ENCODE measurements around the gene MED26. TPM values are rescaled to one million over a fixed set of nuclear protein-coding genes. Genes with fewer than 3 reads are reported as not detected.

MED26 gene
- total RNA-seq, 1 experiment from 2014 or later = 11.4 TPM

DNA sequence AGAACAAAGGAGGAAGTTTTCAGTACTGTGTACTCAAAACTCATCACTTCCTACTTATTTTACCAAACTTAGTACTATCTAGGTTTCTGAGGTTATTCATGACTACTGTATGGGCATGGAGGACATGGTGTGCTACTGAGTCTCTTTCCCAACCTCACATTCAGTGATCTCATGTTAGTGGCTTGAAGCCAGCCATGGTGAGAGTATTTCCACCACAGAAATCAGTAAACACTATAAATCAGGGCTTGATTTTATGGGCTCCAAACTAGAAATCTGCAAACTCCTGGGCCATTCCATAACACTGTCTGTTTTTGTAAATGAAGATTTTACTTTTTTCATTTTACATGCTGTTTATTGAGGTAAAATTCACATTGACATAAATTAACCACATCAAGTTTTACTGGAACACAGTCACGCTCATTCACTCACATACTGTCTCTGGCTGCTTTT is 19.7 kb downstream of the MED26 start:
- H3K4me2 ChIP-seq (ENCODE audit: insufficient read depth, insufficient read length, low read length) = no peak overlapping the region
- no peak overlapping the region for H3K56ac ChIP-seq (ENCODE audit: insufficient read length, low read depth, low read length)
- peaks cover 11% of the 10 kb centered on the region for H3K79me1 ChIP-seq (ENCODE audit: insufficient read depth, low read depth, low read length, poor library complexity, severe bottlenecking)
- H3K23me2 ChIP-seq (ENCODE audit: insufficient read length, low read depth, low read length, poor library complexity, severe bottlenecking) = no peaks in the 10 kb centered on the region
- TF ChIP-seq, protein P1, sequence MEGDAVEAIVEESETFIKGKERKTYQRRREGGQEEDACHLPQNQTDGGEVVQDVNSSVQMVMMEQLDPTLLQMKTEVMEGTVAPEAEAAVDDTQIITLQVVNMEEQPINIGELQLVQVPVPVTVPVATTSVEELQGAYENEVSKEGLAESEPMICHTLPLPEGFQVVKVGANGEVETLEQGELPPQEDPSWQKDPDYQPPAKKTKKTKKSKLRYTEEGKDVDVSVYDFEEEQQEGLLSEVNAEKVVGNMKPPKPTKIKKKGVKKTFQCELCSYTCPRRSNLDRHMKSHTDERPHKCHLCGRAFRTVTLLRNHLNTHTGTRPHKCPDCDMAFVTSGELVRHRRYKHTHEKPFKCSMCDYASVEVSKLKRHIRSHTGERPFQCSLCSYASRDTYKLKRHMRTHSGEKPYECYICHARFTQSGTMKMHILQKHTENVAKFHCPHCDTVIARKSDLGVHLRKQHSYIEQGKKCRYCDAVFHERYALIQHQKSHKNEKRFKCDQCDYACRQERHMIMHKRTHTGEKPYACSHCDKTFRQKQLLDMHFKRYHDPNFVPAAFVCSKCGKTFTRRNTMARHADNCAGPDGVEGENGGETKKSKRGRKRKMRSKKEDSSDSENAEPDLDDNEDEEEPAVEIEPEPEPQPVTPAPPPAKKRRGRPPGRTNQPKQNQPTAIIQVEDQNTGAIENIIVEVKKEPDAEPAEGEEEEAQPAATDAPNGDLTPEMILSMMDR (conservative IDR thresholded peaks at IDR 0.05) = no peak
- H3K4me3 Mint-ChIP-seq = no peak overlapping the region
- no peak overlapping the region for H2BK5ac ChIP-seq (ENCODE audit: insufficient read length, low read length)
- H3K79me2 ChIP-seq (ENCODE audit: insufficient read depth, low read length) = peaks cover 13% of the 10 kb centered on the region; the same call in 1 of the 2 replicates
- H4K91ac ChIP-seq (ENCODE audit: insufficient read length, low read depth, low read length) = no peak overlapping the region
- no peak overlapping the region for H3K4ac ChIP-seq (ENCODE audit: low read depth, low read length)
- H3K9me3 Mint-ChIP-seq = no peaks in the 10 kb centered on the region
- H2AK5ac ChIP-seq (ENCODE audit: insufficient read length, low read length) = no peak overlapping the region
- H3K23ac ChIP-seq (ENCODE audit: insufficient read length, low read depth, low read length) = no peak overlapping the region
- H2BK20ac ChIP-seq (ENCODE audit: low read depth, low read length, poor library complexity, severe bottlenecking) = no peak overlapping the region
- H3K27ac ChIP-seq (ENCODE audit: insufficient read length, low read depth, low read length) = no peak overlapping the region
- no peaks in the 10 kb centered on the region for H3K9me3 ChIP-seq (ENCODE audit: control insufficient read depth, low read depth, low read length)
- peaks cover 0 to 6% of the 10 kb centered on the region in 2 experiments; a peak in 2 of 4 replicates for H3K4me1 Mint-ChIP-seq
- no peak overlapping the region for H3T11ph ChIP-seq (ENCODE audit: low read length)
- H2BK12ac ChIP-seq (ENCODE audit: insufficient read length, low read depth, low read length) = no peak overlapping the region
- H4K5ac ChIP-seq (ENCODE audit: insufficient read length, low read depth, low read length) = no peak overlapping the region
- no peak for DNase-seq
- no peaks in the 10 kb centered on the region for H4K20me1 ChIP-seq (ENCODE audit: control insufficient read depth, insufficient read depth, insufficient read length)
- H3K36me3 Mint-ChIP-seq (ENCODE audit: insufficient read depth in 1 of 3, low read depth in 3 of 3) = no peaks in the 10 kb centered on the region
- no peaks in the 10 kb centered on the region for H3K4me1 ChIP-seq (ENCODE audit: insufficient read depth, low read length)
- no peak overlapping the region for H2BK15ac ChIP-seq (ENCODE audit: low read depth, low read length)
- H3K14ac ChIP-seq (ENCODE audit: insufficient read depth, low read length) = no peak overlapping the region
- no peak overlapping the region for H4K8ac ChIP-seq (replicated peaks; ENCODE audit: insufficient read length, low read depth, low read length)
- no peak overlapping the region for H2BK120ac ChIP-seq (ENCODE audit: low read depth, low read length, poor library complexity, severe bottlenecking)
- no peaks in the 10 kb centered on the region for H3K27me3 Mint-ChIP-seq (ENCODE audit: low read depth)
- H3K9ac ChIP-seq (ENCODE audit: extremely low read depth, insufficient read length, low read length) = no peak overlapping the region
- H3K18ac ChIP-seq (ENCODE audit: insufficient read length, low read depth, low read length) = no peak overlapping the region
- H2AFZ ChIP-seq (ENCODE audit: low read length) = no peak overlapping the region
- WGBS (ENCODE audit: extremely low coverage, insufficient read length, low lambda C conversion rate) = no CpG with 5 or more reads among the region's 1 CpG
- no peaks in the 10 kb centered on the region for H3K27me3 ChIP-seq (ENCODE audit: insufficient read depth, low read length)
- peak overlapping the region in 1 of 3 experiments; percentile 90; a peak in 1 of 7 replicates for H3K27ac Mint-ChIP-seq
